Measurements from ENCODE around the gene TMEM72. TPM values are rescaled to one million over a fixed set of nuclear protein-coding genes. Genes with fewer than 3 reads are reported as not detected.

TMEM72 gene
- total RNA-seq, 4 donors from 2014 or later = 0.35 TPM; not detected in 3

- Histone ChIP-seq H3K4me1 (no peaks in the 10 kb centered on the region), H3K36me3 (no peaks in the 10 kb centered on the region), H3K27me3 (no peaks in the 10 kb centered on the region), H3K27ac (no peak overlapping the region), H3K4me3 (no peak overlapping the region), H3K9me3 (peaks cover 0 to 8% (median 0%) of the 10 kb centered on the region in 3 donors)
- ATAC-seq = no peak
- no peak for TF ChIP-seq CTCF (IDR thresholded peaks at IDR 0.05)
- TF ChIP-seq POLR2AphosphoS5 (IDR thresholded peaks at IDR 0.05) = no peak
- TF ChIP-seq POLR2A (IDR thresholded peaks at IDR 0.05) = no peak
- TF ChIP-seq EP300 (IDR thresholded peaks at IDR 0.05) = no peak
- WGBS, 2 donors (ENCODE audit: low coverage in 1 of 2) = 69 to 74% methylated on average over 3 to 8 of the region's 9 CpGs
These were observed 8.1 kb upstream of the TMEM72 start for GRCh38 chr10:44902941-44903545.

GRCh38 chr10:44906486-44906885, 4.7 kb upstream of the TMEM72 start:
- Histone ChIP-seq H3K4me1 (peaks cover 0 to 12% (median 0%) of the 10 kb centered on the region in 3 donors), H3K36me3 (no peaks in the 10 kb centered on the region), H3K4me3 (no peak overlapping the region), H3K9me3 (peaks cover 0 to 8% (median 0%) of the 10 kb centered on the region in 3 donors), H3K27me3 (no peaks in the 10 kb centered on the region), H3K27ac (no peak overlapping the region)
- no peak for ATAC-seq
- 33 to 75% methylated on average over 1 to 2 of the region's 4 CpGs for WGBS, 2 donors (ENCODE audit: low coverage in 1 of 2)
- no peak for TF ChIP-seq POLR2A (IDR thresholded peaks at IDR 0.05)
- TF ChIP-seq POLR2AphosphoS5 (IDR thresholded peaks at IDR 0.05) = no peak
- no peak for TF ChIP-seq CTCF (IDR thresholded peaks at IDR 0.05)
- TF ChIP-seq EP300 (IDR thresholded peaks at IDR 0.05) = no peak

GRCh38 chr10:44907556-44907955, 3.6 kb upstream of the TMEM72 start:
- H3K4me3 ChIP-seq = no peak overlapping the region
- H3K9me3 ChIP-seq = peaks cover 0 to 8% (median 0%) of the 10 kb centered on the region in 3 donors
- H3K4me1 ChIP-seq = peaks cover 0 to 19% (median 0%) of the 10 kb centered on the region in 3 donors
- no peak overlapping the region for H3K27ac ChIP-seq
- H3K27me3 ChIP-seq = no peaks in the 10 kb centered on the region
- no peaks in the 10 kb centered on the region for H3K36me3 ChIP-seq
- WGBS, 2 donors (ENCODE audit: low coverage in 1 of 2) = 75 to 92% methylated on average over 3 to 5 of the region's 7 CpGs
- no peak for ATAC-seq
- no peak for TF ChIP-seq CTCF (IDR thresholded peaks at IDR 0.05)
- TF ChIP-seq POLR2A (IDR thresholded peaks at IDR 0.05) = no peak
- no peak for TF ChIP-seq EP300 (IDR thresholded peaks at IDR 0.05)
- TF ChIP-seq POLR2AphosphoS5 (IDR thresholded peaks at IDR 0.05) = no peak

- Histone ChIP-seq H3K4me3 (no peak overlapping the region), H3K36me3 (no peaks in the 10 kb centered on the region), H3K9me3 (peaks cover 0 to 8% (median 0%) of the 10 kb centered on the region in 3 donors), H3K27me3 (no peaks in the 10 kb centered on the region), H3K27ac (no peak overlapping the region), H3K4me1 (peaks cover 0 to 19% (median 0%) of the 10 kb centered on the region in 3 donors)
- ATAC-seq = no peak
- 73 to 100% methylated on average over 2 to 8 of the region's 10 CpGs for WGBS, 2 donors (ENCODE audit: low coverage in 1 of 2)
- TF ChIP-seq EP300 (IDR thresholded peaks at IDR 0.05) = no peak
- no peak for TF ChIP-seq POLR2A (IDR thresholded peaks at IDR 0.05)
- TF ChIP-seq CTCF (IDR thresholded peaks at IDR 0.05) = no peak
- TF ChIP-seq POLR2AphosphoS5 (IDR thresholded peaks at IDR 0.05) = no peak
These were observed 2.9 kb upstream of the TMEM72 start for GRCh38 chr10:44908066-44908749.
